Liver (tissue), 9 donors: ENCODE measurements around the gene PPY. TPM values are rescaled to one million over a fixed set of nuclear protein-coding genes. Genes with fewer than 3 reads are reported as not detected.
"Not testable (repeated sequence)": the region's sequence is repeated elsewhere in the genome, so short reads cannot be mapped to it uniquely, and the experiment has no call there.

Source experiments
- DNase-seq: peaks from one replicate; pipeline ENCODE4 v3.0.0-alpha.2; 2017; ENCODE audit warnings: low spot score
- H3K27ac ChIP-seq, 2 donors: one replicate each; pipeline ENCODE4 v1.7.0; 2013; ENCODE audit warnings: inconsistent platforms in 2 of 2, low read length in 2 of 2, control low read depth in 1 of 2, low read depth in 1 of 2, mild to moderate bottlenecking in 1 of 2
- H3K27me3 ChIP-seq, 4 donors: one replicate each; pipeline versions ENCODE4 v1.6.1 to v1.7.0; 2013; ENCODE audit warnings: low read length in 3 of 4, inconsistent platforms in 1 of 4, mild to moderate bottlenecking in 1 of 4, moderate library complexity in 1 of 4; ENCODE audit not compliant: control insufficient read depth in 4 of 4, insufficient read depth in 4 of 4
- H3K36me3 ChIP-seq, 4 donors: one replicate each; pipeline versions ENCODE4 v1.6.1 to v1.7.0; 2013; ENCODE audit warnings: low read length in 3 of 4, mild to moderate bottlenecking in 3 of 4, low read depth in 1 of 4, moderate library complexity in 1 of 4; ENCODE audit not compliant: control insufficient read depth in 4 of 4, insufficient read depth in 3 of 4
- H3K4me1 ChIP-seq, 4 donors: one replicate each; pipeline versions ENCODE4 v1.6.1 to v1.7.0; 2013; ENCODE audit warnings: low read length in 3 of 4, mild to moderate bottlenecking in 3 of 4, moderate library complexity in 1 of 4; ENCODE audit not compliant: control insufficient read depth in 4 of 4, insufficient read depth in 4 of 4
- H3K4me3 ChIP-seq, 3 donors: one replicate each; pipeline versions ENCODE4 v1.6.1 to v1.7.0; 2013; ENCODE audit warnings: low read length in 3 of 3, control low read depth in 1 of 3, low read depth in 1 of 3, mild to moderate bottlenecking in 1 of 3
- H3K9ac ChIP-seq, 2 donors: one replicate each; pipeline ENCODE4 v1.7.0; 2013; ENCODE audit warnings: low read length in 2 of 2, mild to moderate bottlenecking in 2 of 2, moderate library complexity in 2 of 2, control low read depth in 1 of 2, low read depth in 1 of 2
- H3K9me3 ChIP-seq, 4 donors: one replicate each; pipeline versions ENCODE4 v1.6.1 to v1.7.0; 2013; ENCODE audit warnings: low read length in 3 of 4; ENCODE audit not compliant: control insufficient read depth in 4 of 4
- ATF3 ChIP-seq: IDR thresholded peaks from 2 replicates; pipeline ENCODE4 v1.6.1; 2016; ENCODE audit warnings: antibody characterized with exemption
- CTCF ChIP-seq: fragments of 150-350 bp; IDR thresholded peaks from 2 replicates; pipeline ENCODE4 v1.5.1; 2017; ENCODE audit warnings: improper control_type of control experiment, low read depth, low read length; ENCODE audit not compliant: missing input control
- EGR1 ChIP-seq, 2 donors: IDR thresholded peaks; 2 replicates each; pipeline ENCODE4 v1.6.1; 2016 to 2018; ENCODE audit warnings: antibody characterized with exemption in 2 of 2, low read depth in 2 of 2
- GABPA ChIP-seq, 2 donors: IDR thresholded peaks in 1 of 2; conservative IDR thresholded peaks in 1 of 2; 2 replicates each; pipeline ENCODE4 v1.6.1; 2016; ENCODE audit warnings: antibody characterized with exemption in 2 of 2, mild to moderate bottlenecking in 1 of 2, moderate library complexity in 1 of 2
- HNF4A ChIP-seq, 2 donors: conservative IDR thresholded peaks; 2 replicates each; pipeline ENCODE4 v1.6.1; 2016; ENCODE audit warnings: antibody characterized with exemption in 2 of 2, mild to moderate bottlenecking in 2 of 2
- HNF4G ChIP-seq: IDR thresholded peaks from 2 replicates; pipeline ENCODE4 v1.6.1; 2016; ENCODE audit warnings: antibody characterized with exemption
- MAX ChIP-seq: IDR thresholded peaks from 2 replicates; pipeline ENCODE4 v1.6.1; 2016; ENCODE audit warnings: antibody characterized with exemption
- NR2F2 ChIP-seq: IDR thresholded peaks from 2 replicates; pipeline ENCODE4 v1.6.1; 2016; ENCODE audit warnings: antibody characterized with exemption
- RAD21 ChIP-seq, 2 donors: IDR thresholded peaks; 2 replicates each; pipeline ENCODE4 v1.6.1; 2016; ENCODE audit warnings: antibody characterized with exemption in 2 of 2, mild to moderate bottlenecking in 2 of 2
- RXRA ChIP-seq, 2 donors: IDR thresholded peaks; 2 replicates each; pipeline ENCODE4 v1.6.1; 2017 to 2018; ENCODE audit warnings: antibody characterized with exemption in 2 of 2, mild to moderate bottlenecking in 1 of 2
- SP1 ChIP-seq: IDR thresholded peaks from 2 replicates; pipeline ENCODE4 v1.6.1; 2018; ENCODE audit warnings: antibody characterized with exemption, mild to moderate bottlenecking
- WGBS: extraction: QIAGEN DNeasy Blood & Tissue Kit; methylation state at CpG from one replicate; pipeline ENCODE4 v1.1.7; 2013; 5-methylcytosine and 5-hydroxymethylcytosine counted together
- polyA plus RNA-seq, 2 donors: library from polyadenylated mRNA; stranded (reverse) in 1 of 2; unstranded in 1 of 2; fragments of 200-250 nt in 1 of 2; fragments of >200 nt in 1 of 2; fragmentation: Nextera tagmentation in 1 of 2; extraction: Ambion mirVana in 1 of 2; gene quantifications; one replicate each; pipeline versions ENCODE4 v1.2.1 to v1.2.3, GENCODE V29; 2013 to 2015
- total RNA-seq, 2 donors: library from RNA; depleted of rRNA; stranded (reverse); fragments of >200 nt; gene quantifications; one replicate each; pipeline ENCODE4 v1.2.3, GENCODE V29; 2014
- donor health status: healthy.
- donor health status: healthy.
- donor health status: healthy.
- donor health status: healthy.
- donor health status: healthy.

The PPY gene
- total and polyA plus RNA-seq, 4 donors: not detected

GRCh38 chr17:43974382-43975266, 32.3 kb upstream of the PPY start:
- no peak for DNase-seq
- no peaks in the 10 kb centered on the region for H3K9me3 ChIP-seq
- TF ChIP-seq EGR1 (IDR thresholded peaks at IDR 0.05; ENCODE audit: low read depth in 2 of 2) (no peak), SP1 (no peak), HNF4A (conservative IDR thresholded peaks at IDR 0.05) (no peak), HNF4G (no peak), NR2F2 (no peak), GABPA (IDR thresholded peaks at IDR 0.05 in 1 of 2, conservative IDR thresholded peaks at IDR 0.05 in 1 of 2) (no peak), RAD21 (IDR thresholded peaks at IDR 0.05) (no peak), MAX (no peak), RXRA (IDR thresholded peaks at IDR 0.05) (no peak), CTCF (no peak), ATF3 (no peak)
- no peaks in the 10 kb centered on the region for H3K36me3 ChIP-seq
- no peak overlapping the region for H3K9ac ChIP-seq
- no peak overlapping the region for H3K4me3 ChIP-seq
- no peaks in the 10 kb centered on the region for H3K27me3 ChIP-seq
- WGBS: 80% methylated on average over 14 of the region's 14 CpGs
- H3K4me1 ChIP-seq: peaks cover 0 to 8% (median 4%) of the 10 kb centered on the region in 4 donors
- no peak overlapping the region for H3K27ac ChIP-seq

GRCh38 chr17:43972444-43973212, 30.4 kb upstream of the PPY start:
- H3K4me3 ChIP-seq, H3K9me3 ChIP-seq, H3K27me3 ChIP-seq, DNase-seq, H3K27ac ChIP-seq, H3K4me1 ChIP-seq, H3K9ac ChIP-seq, H3K36me3 ChIP-seq: not testable (repeated sequence)
- WGBS: 89% methylated on average over 22 of the region's 22 CpGs

GRCh38 chr17:43971436-43971835, 29.2 kb upstream of the PPY start:
- not testable (repeated sequence) for DNase-seq, H3K4me3 ChIP-seq, H3K4me1 ChIP-seq, H3K9ac ChIP-seq, H3K27me3 ChIP-seq, H3K36me3 ChIP-seq, H3K9me3 ChIP-seq, H3K27ac ChIP-seq
- 44% methylated on average over 2 of the region's 2 CpGs for WGBS
